ENCODE data around the gene TRIM44.

TRIM44 gene

DNA sequence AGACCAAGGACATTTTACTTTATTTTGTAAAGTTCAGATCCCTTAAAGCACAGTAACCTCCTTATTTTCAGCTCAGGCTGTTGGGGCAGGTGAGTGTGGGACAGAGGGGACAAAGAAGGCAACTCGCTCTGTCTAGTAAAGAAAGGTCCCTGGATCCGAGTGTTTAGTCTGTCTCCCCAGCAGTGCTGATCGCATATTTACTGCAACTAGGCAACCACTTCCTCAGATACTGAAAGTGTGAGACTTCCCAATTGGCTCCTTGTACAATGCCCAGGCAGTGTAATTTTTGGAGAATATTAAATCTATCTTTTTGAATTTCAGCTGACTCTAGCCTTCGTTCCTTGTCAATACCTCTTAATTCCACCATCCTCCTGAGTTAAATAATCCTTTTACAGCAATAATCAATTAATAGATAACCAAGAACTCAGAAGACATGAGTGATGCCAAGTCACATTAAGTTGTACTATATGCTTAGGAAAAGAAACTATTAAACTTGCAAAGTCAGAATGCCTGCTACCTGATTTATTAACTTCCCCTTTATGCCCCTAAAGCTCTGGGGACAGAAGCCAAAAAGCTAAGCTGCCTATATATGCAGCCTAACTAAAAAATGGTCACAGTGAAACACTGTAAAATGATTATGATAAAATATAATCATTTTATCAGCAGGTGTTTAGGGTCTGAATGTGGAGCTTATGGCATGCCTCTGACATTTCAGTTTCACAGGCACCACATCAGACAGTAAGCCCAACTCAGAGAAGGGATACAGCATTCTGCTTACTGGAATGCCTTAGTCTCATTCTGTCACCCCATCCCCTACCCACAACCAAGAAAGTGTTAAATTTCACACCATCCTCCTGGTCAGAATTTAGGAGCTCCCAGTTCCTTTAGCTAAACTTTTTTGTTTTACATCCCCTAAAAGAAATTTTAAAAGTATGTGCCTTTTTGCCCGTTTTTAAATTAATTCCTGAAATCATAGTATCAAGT, 138.7 kb downstream of the TRIM44 start:
- no peak overlapping the region for H3K4me3 ChIP-seq (replicated peaks; ENCODE audit: low read depth, low read length)
- TF ChIP-seq CTCF (IDR thresholded peaks at IDR 0.05; ENCODE audit: low read depth, low read length, missing control alignments) = no peak
- DNase-seq (ENCODE audit: extremely low read depth, low read depth) = no peak

- TF ChIP-seq CTCF (IDR thresholded peaks at IDR 0.05; ENCODE audit: low read depth, low read length, missing control alignments) = no peak
- DNase-seq (ENCODE audit: extremely low read depth, low read depth) = no peak
- H3K4me3 ChIP-seq (replicated peaks; ENCODE audit: low read depth, low read length) = no peak overlapping the region
These were observed 139.6 kb downstream of the TRIM44 start for GRCh38 chr11:35802221-35802620.

- TF ChIP-seq CTCF (IDR thresholded peaks at IDR 0.05; ENCODE audit: low read depth, low read length, missing control alignments) = no peak
- H3K4me3 ChIP-seq (replicated peaks; ENCODE audit: low read depth, low read length) = no peak overlapping the region
These were observed 140.1 kb downstream of the TRIM44 start for GRCh38 chr11:35802672-35803071.

DNA sequence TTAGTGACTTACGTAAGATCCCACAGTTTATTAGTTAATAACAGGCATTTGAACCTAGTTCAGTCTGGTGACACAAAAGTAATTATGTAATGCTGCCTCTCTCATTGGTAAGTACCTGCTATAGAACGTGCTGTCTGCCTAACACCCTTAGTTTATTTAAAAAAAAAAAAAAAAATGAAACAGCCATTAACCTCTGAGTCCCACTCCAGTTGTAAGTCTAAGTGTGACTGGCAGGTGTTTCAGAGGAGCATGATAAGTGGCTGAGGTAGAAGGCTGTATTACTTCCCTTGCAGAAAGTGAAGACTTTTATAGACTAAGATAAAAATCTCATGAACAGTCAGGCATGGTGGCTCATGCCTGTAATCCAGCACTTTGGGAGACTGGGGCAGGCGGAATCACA, 140.5 kb downstream of the TRIM44 start:
- no peak for DNase-seq (ENCODE audit: extremely low read depth, low read depth)
- TF ChIP-seq CTCF (IDR thresholded peaks at IDR 0.05; ENCODE audit: low read depth, low read length, missing control alignments) = no peak
- H3K4me3 ChIP-seq (replicated peaks; ENCODE audit: low read depth, low read length) = no peak overlapping the region

More at GRCh38 chr11:35802672-35803071, 140.1 kb downstream of the TRIM44 start:
- no peak for DNase-seq (ENCODE audit: extremely low read depth, low read depth)

GRCh38 chr11:35804451-35805040, 142.0 kb downstream of the TRIM44 start:
- no peak overlapping the region for H3K4me3 ChIP-seq (replicated peaks; ENCODE audit: low read depth, low read length)
- no peak for TF ChIP-seq CTCF (IDR thresholded peaks at IDR 0.05; ENCODE audit: low read depth, low read length, missing control alignments)
- DNase-seq (ENCODE audit: extremely low read depth, low read depth) = no peak

DNA sequence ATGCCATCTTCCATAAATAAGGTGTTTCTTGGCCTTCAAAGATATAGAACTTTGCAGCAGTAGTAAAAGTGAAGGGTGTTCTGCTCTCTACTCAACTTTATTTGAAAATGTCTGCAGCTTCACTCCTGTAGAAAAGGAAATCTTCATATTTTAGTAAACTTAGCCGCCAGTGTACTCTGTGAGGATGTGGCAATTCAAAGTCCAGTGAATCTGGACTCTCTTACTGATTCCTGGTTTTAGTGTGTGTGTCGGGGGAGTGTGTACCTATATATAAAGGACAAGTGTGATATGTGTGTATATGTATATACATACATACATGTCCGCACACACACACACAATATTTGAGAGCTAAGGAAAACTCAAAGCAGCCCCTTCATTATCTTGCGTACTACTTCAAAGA, 147.0 kb downstream of the TRIM44 start:
- TF ChIP-seq CTCF (IDR thresholded peaks at IDR 0.05; ENCODE audit: low read depth, low read length, missing control alignments) = no peak
- no peak for DNase-seq (ENCODE audit: extremely low read depth, low read depth)
- H3K4me3 ChIP-seq (replicated peaks; ENCODE audit: low read depth, low read length) = no peak overlapping the region
